ENCODE measurements around the gene SLC34A3. TPM values are rescaled to one million over a fixed set of nuclear protein-coding genes. Genes with fewer than 3 reads are reported as not detected.

The SLC34A3 gene
- total and polyA plus RNA-seq, 12 donors = not detected

GRCh38 chr9:137192859-137193258 is 37.8 kb upstream of the SLC34A3 start:
- ATAC-seq (no peak), DNase-seq (no peak)
- Histone ChIP-seq H3K36me3 (peaks cover 0 to 30% (median 16%) of the 10 kb centered on the region in 9 donors), H3K9me3 (no peaks in the 10 kb centered on the region), H3K4me3 (no peak overlapping the region), H3K27ac (peak overlapping the region in 3 of 10 donors; percentile 22 to 74 (median 72)), H3K27me3 (no peaks in the 10 kb centered on the region), H3K4me1 (peaks cover 24 to 79% (median 50%) of the 10 kb centered on the region in 9 donors)
- TF ChIP-seq, protein P1, sequence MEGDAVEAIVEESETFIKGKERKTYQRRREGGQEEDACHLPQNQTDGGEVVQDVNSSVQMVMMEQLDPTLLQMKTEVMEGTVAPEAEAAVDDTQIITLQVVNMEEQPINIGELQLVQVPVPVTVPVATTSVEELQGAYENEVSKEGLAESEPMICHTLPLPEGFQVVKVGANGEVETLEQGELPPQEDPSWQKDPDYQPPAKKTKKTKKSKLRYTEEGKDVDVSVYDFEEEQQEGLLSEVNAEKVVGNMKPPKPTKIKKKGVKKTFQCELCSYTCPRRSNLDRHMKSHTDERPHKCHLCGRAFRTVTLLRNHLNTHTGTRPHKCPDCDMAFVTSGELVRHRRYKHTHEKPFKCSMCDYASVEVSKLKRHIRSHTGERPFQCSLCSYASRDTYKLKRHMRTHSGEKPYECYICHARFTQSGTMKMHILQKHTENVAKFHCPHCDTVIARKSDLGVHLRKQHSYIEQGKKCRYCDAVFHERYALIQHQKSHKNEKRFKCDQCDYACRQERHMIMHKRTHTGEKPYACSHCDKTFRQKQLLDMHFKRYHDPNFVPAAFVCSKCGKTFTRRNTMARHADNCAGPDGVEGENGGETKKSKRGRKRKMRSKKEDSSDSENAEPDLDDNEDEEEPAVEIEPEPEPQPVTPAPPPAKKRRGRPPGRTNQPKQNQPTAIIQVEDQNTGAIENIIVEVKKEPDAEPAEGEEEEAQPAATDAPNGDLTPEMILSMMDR (IDR thresholded peaks at IDR 0.05) = no peak
- intact Hi-C loops (cut with DNase I) = loop anchor here in 1 of 10 donors (5.0 kb wide), 1 partner anchor 34 kb away; the partner anchor contains the start of genes CYSRT1 and RNF224
- WGBS, 2 donors = 83 to 86% methylated on average over 2 of the region's 2 CpGs

DNA sequence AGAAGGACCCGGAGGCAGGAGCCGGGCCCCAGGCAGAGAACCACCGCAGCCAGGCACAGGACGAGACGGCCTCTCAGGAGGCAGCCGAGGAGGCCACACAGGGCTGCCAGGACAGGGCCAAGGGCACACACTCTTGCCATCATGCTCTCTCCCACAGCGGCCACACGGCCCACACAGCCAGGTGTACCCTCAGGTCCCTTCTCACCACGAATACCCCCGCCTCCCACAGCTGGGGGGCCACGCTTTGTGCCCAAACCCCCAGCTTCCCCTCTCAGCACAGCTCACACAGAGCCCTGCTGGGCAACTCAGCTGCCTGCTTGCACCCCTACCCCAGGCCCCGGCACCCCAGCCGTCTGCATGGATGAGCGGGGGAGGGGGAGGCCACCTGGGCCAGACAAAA is 36.9 kb upstream of the SLC34A3 start:
- TF ChIP-seq, protein P1 (IDR thresholded peaks at IDR 0.05) = no peak
- Histone ChIP-seq H3K9me3 (no peaks in the 10 kb centered on the region), H3K36me3 (peaks cover 0 to 30% (median 16%) of the 10 kb centered on the region in 9 donors), H3K27ac (peak overlapping the region in 9 of 10 donors; percentile 9 to 83 (median 74)), H3K27me3 (no peaks in the 10 kb centered on the region), H3K4me3 (peak overlapping the region in 3 of 10 donors; percentile 5 to 30 (median 16)), H3K4me1 (peaks cover 31 to 86% (median 59%) of the 10 kb centered on the region in 9 donors)
- DNase-seq (no peak), ATAC-seq (no peak)
- intact Hi-C loops (cut with DNase I) = loop anchor here in 1 of 10 donors (5.0 kb wide), 1 partner anchor 34 kb away; the partner anchor contains the start of genes CYSRT1 and RNF224
- 74 to 84% methylated on average over 12 to 14 of the region's 14 CpGs for WGBS, 2 donors

- H3K9me3 ChIP-seq = no peaks in the 10 kb centered on the region
- ATAC-seq = peak; percentile 54 to 89 (median 74)
- H3K36me3 ChIP-seq = peaks cover 0 to 30% (median 16%) of the 10 kb centered on the region in 9 donors
- peak overlapping the region in 6 of 10 donors; percentile 5 to 30 (median 17) for H3K4me3 ChIP-seq
- TF ChIP-seq, protein P1 (IDR thresholded peaks at IDR 0.05) = no peak
- intact Hi-C loops (cut with DNase I) = loop anchor here in 1 of 10 donors (5.0 kb wide), 1 partner anchor 33 kb away; the partner anchor contains the start of genes CYSRT1 and RNF224
- peak; percentile 77 to 78 for DNase-seq
- WGBS, 2 donors = 43 to 56% methylated on average over 15 to 16 of the region's 16 CpGs
- H3K27me3 ChIP-seq = no peaks in the 10 kb centered on the region
- peaks cover 34 to 88% (median 62%) of the 10 kb centered on the region in 9 donors for H3K4me1 ChIP-seq
- H3K27ac ChIP-seq = peak overlapping the region in 9 of 10 donors; percentile 9 to 83 (median 74)
Measured at GRCh38 chr9:137194388-137194787, 36.3 kb upstream of the SLC34A3 start.

- ATAC-seq (no peak), DNase-seq (no peak)
- Histone ChIP-seq H3K27me3 (no peaks in the 10 kb centered on the region), H3K36me3 (peaks cover 0 to 27% (median 13%) of the 10 kb centered on the region in 9 donors), H3K27ac (peak overlapping the region in 8 of 10 donors; percentile 51 to 83 (median 74)), H3K4me1 (peaks cover 34 to 88% (median 61%) of the 10 kb centered on the region in 9 donors), H3K4me3 (peak overlapping the region in 5 of 10 donors; percentile 5 to 30 (median 18)), H3K9me3 (no peaks in the 10 kb centered on the region)
- 75 to 77% methylated on average over 10 of the region's 10 CpGs for WGBS, 2 donors
- intact Hi-C loops (cut with DNase I) = loop anchor here in 2 of 10 donors (5.0 kb wide), 2 partner anchors 32 to 537 kb away; partner anchors contain the start of genes CYSRT1 (in 1 of the 2) and RNF224 (in 1 of the 2)
- TF ChIP-seq, protein P1 (IDR thresholded peaks at IDR 0.05) = no peak
Measured at GRCh38 chr9:137194909-137195308, 35.8 kb upstream of the SLC34A3 start.

Measured in heart right ventricle (tissue), 16 donors.